Measurements from ENCODE around the gene GAP43.

DNA sequence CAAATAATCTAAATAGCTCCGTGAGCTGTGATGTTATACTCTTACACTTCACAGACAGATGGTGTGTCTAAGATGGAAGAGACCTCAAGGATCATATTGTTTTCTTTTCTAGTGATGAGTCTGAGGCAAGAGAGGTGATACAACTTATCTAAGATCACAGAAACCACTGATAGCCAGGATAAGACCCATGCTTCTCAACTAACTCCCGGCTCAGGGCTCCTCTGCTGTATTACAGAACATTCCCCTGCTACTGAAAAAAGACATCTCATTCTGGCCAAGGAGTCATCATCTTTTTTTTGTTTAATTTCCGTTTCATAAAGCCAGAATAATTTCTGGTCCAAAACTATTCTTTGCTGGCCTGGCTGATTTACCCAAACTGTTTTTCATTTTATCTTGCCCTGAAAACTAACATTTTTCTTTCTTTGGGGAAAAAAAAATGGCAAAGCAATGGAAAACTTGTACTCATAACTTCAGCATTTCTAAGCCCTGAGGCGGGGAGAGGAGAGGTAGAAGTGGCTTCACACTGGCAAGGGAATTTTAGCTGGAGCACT lies 46.9 kb upstream of the GAP43 start:
- TF ChIP-seq, protein P1, sequence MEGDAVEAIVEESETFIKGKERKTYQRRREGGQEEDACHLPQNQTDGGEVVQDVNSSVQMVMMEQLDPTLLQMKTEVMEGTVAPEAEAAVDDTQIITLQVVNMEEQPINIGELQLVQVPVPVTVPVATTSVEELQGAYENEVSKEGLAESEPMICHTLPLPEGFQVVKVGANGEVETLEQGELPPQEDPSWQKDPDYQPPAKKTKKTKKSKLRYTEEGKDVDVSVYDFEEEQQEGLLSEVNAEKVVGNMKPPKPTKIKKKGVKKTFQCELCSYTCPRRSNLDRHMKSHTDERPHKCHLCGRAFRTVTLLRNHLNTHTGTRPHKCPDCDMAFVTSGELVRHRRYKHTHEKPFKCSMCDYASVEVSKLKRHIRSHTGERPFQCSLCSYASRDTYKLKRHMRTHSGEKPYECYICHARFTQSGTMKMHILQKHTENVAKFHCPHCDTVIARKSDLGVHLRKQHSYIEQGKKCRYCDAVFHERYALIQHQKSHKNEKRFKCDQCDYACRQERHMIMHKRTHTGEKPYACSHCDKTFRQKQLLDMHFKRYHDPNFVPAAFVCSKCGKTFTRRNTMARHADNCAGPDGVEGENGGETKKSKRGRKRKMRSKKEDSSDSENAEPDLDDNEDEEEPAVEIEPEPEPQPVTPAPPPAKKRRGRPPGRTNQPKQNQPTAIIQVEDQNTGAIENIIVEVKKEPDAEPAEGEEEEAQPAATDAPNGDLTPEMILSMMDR (IDR thresholded peaks at IDR 0.05; ENCODE audit: low read depth, low read length), result no peak
- no peak for TF ChIP-seq EZH2phosphoT487 (IDR thresholded peaks at IDR 0.05; ENCODE audit: low read depth)

Measured in OCI-LY3 (cell line).